GM18907 (cell line): Measurements from ENCODE around the gene HCFC1.
A peak's percentile ranks its signal among the peaks of the same experiment; 100 is the strongest.
"Not testable (repeated sequence)": the region's sequence is repeated elsewhere in the genome, so short reads cannot be mapped to it uniquely, and the experiment has no call there.

ENCODE experiments used
- ATAC-seq: cut with Tn5 transposase; IDR thresholded peaks from one replicate; pipeline ENCODE4 v1.9.1; 2021; ENCODE audit warnings: mild to moderate bottlenecking, moderate library complexity; ENCODE audit not compliant: unreplicated experiment

Gene HCFC1

GRCh38 chrX:154010330-154011087 is 38.9 kb upstream of the HCFC1 start:
- no peak for ATAC-seq

GRCh38 chrX:154008521-154008920 is 36.9 kb upstream of the HCFC1 start:
- no peak for ATAC-seq

GRCh38 chrX:154006947-154007346 is 35.3 kb upstream of the HCFC1 start:
- ATAC-seq: no peak

- no peak for ATAC-seq
Measured at GRCh38 chrX:154004315-154004714, 32.7 kb upstream of the HCFC1 start.

GRCh38 chrX:154002215-154002719 is 30.6 kb upstream of the HCFC1 start:
- peak; percentile 58 for ATAC-seq

- no peak for ATAC-seq
Measured at GRCh38 chrX:154000051-154000450, 28.4 kb upstream of the HCFC1 start.

GRCh38 chrX:153999359-154000037 is 27.9 kb upstream of the HCFC1 start:
- no peak for ATAC-seq

- ATAC-seq: no peak
Measured at GRCh38 chrX:153995504-153995903, 23.9 kb upstream of the HCFC1 start.

- not testable (repeated sequence) for ATAC-seq
Measured at GRCh38 chrX:153994398-153994797, 22.8 kb upstream of the HCFC1 start.

GRCh38 chrX:153993978-153994377 is 22.4 kb upstream of the HCFC1 start:
- ATAC-seq: no peak

GRCh38 chrX:153993079-153993478 is 21.5 kb upstream of the HCFC1 start:
- ATAC-seq: no peak

- ATAC-seq: no peak
Measured at GRCh38 chrX:153992180-153992579, 20.6 kb upstream of the HCFC1 start.

GRCh38 chrX:153991013-153991580 is 19.5 kb upstream of the HCFC1 start:
- no peak for ATAC-seq

- ATAC-seq: no peak
Measured at GRCh38 chrX:153989973-153990655, 18.5 kb upstream of the HCFC1 start.

GRCh38 chrX:153988493-153988892 is 16.9 kb upstream of the HCFC1 start:
- no peak for ATAC-seq

- no peak for ATAC-seq
Measured at GRCh38 chrX:153984351-153985178, 12.9 kb upstream of the HCFC1 start.

GRCh38 chrX:153983321-153983801 is 11.7 kb upstream of the HCFC1 start:
- ATAC-seq: no peak

GRCh38 chrX:153981771-153982533 is 10.3 kb upstream of the HCFC1 start:
- no peak for ATAC-seq

GRCh38 chrX:153981231-153981630 is 9.6 kb upstream of the HCFC1 start:
- no peak for ATAC-seq

GRCh38 chrX:153980394-153980793 is 8.8 kb upstream of the HCFC1 start:
- not testable (repeated sequence) for ATAC-seq
